ENCODE data around the gene HDDC3. TPM values are rescaled to one million over a fixed set of nuclear protein-coding genes. Genes with fewer than 3 reads are reported as not detected.

Gene HDDC3
- total RNA-seq, 1 experiment from 2014 or later: 13.3 TPM

DNA sequence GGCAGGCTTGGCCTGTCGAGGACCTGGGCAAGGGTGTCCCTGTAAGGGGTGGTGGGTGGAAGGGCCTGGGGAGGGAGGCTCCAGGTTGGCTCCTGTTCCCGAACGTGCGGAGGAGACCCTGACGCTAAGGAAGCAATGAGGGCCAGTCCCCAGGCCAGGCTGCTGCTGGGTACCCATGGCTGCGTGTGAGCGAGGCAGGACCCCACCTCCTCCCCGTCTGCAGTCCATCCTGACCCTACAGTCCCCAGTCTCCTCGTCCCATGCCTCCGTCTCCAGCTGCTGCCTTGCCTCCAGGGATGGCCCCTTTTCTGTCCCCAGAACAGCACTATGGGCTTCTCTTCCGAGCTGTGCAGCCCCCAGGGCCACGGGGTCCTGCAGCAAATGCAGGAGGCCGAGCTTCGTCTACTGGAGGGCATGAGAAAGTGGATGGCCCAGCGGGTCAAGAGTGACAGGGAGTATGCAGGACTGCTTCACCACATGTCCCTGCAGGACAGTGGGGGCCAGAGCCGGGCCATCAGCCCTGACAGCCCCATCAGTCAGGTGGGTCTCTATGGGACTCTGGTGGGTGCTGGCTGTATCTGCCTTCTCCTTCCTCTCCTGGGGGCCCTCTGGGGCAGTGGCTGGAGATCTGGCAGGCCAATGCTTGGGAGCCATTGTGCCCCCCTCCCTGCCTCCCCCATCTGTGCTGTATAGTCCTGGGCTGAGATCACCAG is 47.5 kb downstream of the HDDC3 start:
- Mint-ChIP-seq H3K4me1 (peaks cover 14 to 26% of the 10 kb centered on the region in 2 experiments), H3K4me3 (peak overlapping the region; percentile 40 to 51; a peak in 3 of 5 replicates), H3K36me3 (ENCODE audit: insufficient read depth in 1 of 3, low read depth in 3 of 3) (peaks cover 0 to 10% (median 0%) of the 10 kb centered on the region in 3 experiments; a peak in 2 of 7 replicates), H3K27ac (peak overlapping the region in 1 of 3 experiments; percentile 49; a peak in 1 of 7 replicates), H3K9me3 (no peaks in the 10 kb centered on the region), H3K27me3 (ENCODE audit: low read depth) (no peaks in the 10 kb centered on the region)
- H2BK20ac ChIP-seq (ENCODE audit: low read depth, low read length, poor library complexity, severe bottlenecking): no peak overlapping the region
- TF ChIP-seq, protein P1, sequence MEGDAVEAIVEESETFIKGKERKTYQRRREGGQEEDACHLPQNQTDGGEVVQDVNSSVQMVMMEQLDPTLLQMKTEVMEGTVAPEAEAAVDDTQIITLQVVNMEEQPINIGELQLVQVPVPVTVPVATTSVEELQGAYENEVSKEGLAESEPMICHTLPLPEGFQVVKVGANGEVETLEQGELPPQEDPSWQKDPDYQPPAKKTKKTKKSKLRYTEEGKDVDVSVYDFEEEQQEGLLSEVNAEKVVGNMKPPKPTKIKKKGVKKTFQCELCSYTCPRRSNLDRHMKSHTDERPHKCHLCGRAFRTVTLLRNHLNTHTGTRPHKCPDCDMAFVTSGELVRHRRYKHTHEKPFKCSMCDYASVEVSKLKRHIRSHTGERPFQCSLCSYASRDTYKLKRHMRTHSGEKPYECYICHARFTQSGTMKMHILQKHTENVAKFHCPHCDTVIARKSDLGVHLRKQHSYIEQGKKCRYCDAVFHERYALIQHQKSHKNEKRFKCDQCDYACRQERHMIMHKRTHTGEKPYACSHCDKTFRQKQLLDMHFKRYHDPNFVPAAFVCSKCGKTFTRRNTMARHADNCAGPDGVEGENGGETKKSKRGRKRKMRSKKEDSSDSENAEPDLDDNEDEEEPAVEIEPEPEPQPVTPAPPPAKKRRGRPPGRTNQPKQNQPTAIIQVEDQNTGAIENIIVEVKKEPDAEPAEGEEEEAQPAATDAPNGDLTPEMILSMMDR (conservative IDR thresholded peaks at IDR 0.05): no peak
- no CpG with 5 or more reads among the region's 16 CpGs for WGBS (ENCODE audit: extremely low coverage, insufficient read length, low lambda C conversion rate)
- H3K79me2 ChIP-seq (ENCODE audit: insufficient read depth, low read length): no peaks in the 10 kb centered on the region
- H3K14ac ChIP-seq (ENCODE audit: insufficient read depth, low read length): peak overlapping the region; percentile 74
- H3K23ac ChIP-seq (ENCODE audit: insufficient read length, low read depth, low read length): no peak overlapping the region
- no peak overlapping the region for H3K56ac ChIP-seq (ENCODE audit: insufficient read length, low read depth, low read length)
- H3K79me1 ChIP-seq (ENCODE audit: insufficient read depth, low read depth, low read length, poor library complexity, severe bottlenecking): no peaks in the 10 kb centered on the region
- H3K18ac ChIP-seq (ENCODE audit: insufficient read length, low read depth, low read length): peak overlapping the region; percentile 57
- H2AK5ac ChIP-seq (ENCODE audit: insufficient read length, low read length): no peak overlapping the region
- H2BK15ac ChIP-seq (ENCODE audit: low read depth, low read length): no peak overlapping the region
- H3K27me3 ChIP-seq (ENCODE audit: insufficient read depth, low read length): no peaks in the 10 kb centered on the region
- peaks cover 7% of the 10 kb centered on the region for H3K23me2 ChIP-seq (ENCODE audit: insufficient read length, low read depth, low read length, poor library complexity, severe bottlenecking)
- H4K5ac ChIP-seq (ENCODE audit: insufficient read length, low read depth, low read length): no peak overlapping the region
- H2BK12ac ChIP-seq (ENCODE audit: insufficient read length, low read depth, low read length): no peak overlapping the region
- no peak overlapping the region for H3T11ph ChIP-seq (ENCODE audit: low read length)
- no peak overlapping the region for H2BK5ac ChIP-seq (ENCODE audit: insufficient read length, low read length)
- no peaks in the 10 kb centered on the region for H3K9me3 ChIP-seq (ENCODE audit: control insufficient read depth, low read depth, low read length)
- H2AFZ ChIP-seq (ENCODE audit: low read length): no peak overlapping the region
- H3K4me1 ChIP-seq (ENCODE audit: insufficient read depth, low read length): no peaks in the 10 kb centered on the region
- H3K9ac ChIP-seq (ENCODE audit: extremely low read depth, insufficient read length, low read length): no peak overlapping the region
- DNase-seq: no peak
- no peak overlapping the region for H4K8ac ChIP-seq (replicated peaks; ENCODE audit: insufficient read length, low read depth, low read length)
- H4K91ac ChIP-seq (ENCODE audit: insufficient read length, low read depth, low read length): no peak overlapping the region
- H3K27ac ChIP-seq (ENCODE audit: insufficient read length, low read depth, low read length): no peak overlapping the region
- H3K4ac ChIP-seq (ENCODE audit: low read depth, low read length): no peak overlapping the region
- H3K4me2 ChIP-seq (ENCODE audit: insufficient read depth, insufficient read length, low read length): peak overlapping the region; percentile 8
- H2BK120ac ChIP-seq (ENCODE audit: low read depth, low read length, poor library complexity, severe bottlenecking): no peak overlapping the region
- H4K20me1 ChIP-seq (ENCODE audit: control insufficient read depth, insufficient read depth, insufficient read length): no peaks in the 10 kb centered on the region
